Superior temporal gyrus (tissue), 1 donor: ENCODE results near the gene LYPD6.
"Not testable (repeated sequence)": the region's sequence is repeated elsewhere in the genome, so short reads cannot be mapped to it uniquely, and the experiment has no call there.

Experiments
- DNase-seq: peaks from one replicate; pipeline ENCODE4 v3.0.0-alpha.2; 2016; ENCODE audit errors: extremely low spot score

Gene LYPD6

GRCh38 chr2:149330127-149331022, at the start of gene LYPD6:
LYPD6 (plus strand) TSS chr2:149330587; CDS start chr2:149437709, 107,122 bp downstream.
- peak; percentile 81 for DNase-seq

- DNase-seq: no peak
Measured at GRCh38 chr2:149281441-149281840, 48.9 kb upstream of the LYPD6 start.

GRCh38 chr2:149290662-149291061, 39.7 kb upstream of the LYPD6 start:
- DNase-seq: no peak

- DNase-seq: no peak
Measured at GRCh38 chr2:149291881-149292280, 38.5 kb upstream of the LYPD6 start.

- DNase-seq: no peak
Measured at GRCh38 chr2:149296031-149296430, 34.4 kb upstream of the LYPD6 start.

GRCh38 chr2:149307014-149307413, 23.4 kb upstream of the LYPD6 start:
- DNase-seq: no peak

- no peak for DNase-seq
Measured at GRCh38 chr2:149310349-149310748, 20.0 kb upstream of the LYPD6 start.

- DNase-seq: no peak
Measured at GRCh38 chr2:149312039-149312438, 18.3 kb upstream of the LYPD6 start.

- DNase-seq: peak; percentile 65
Measured at GRCh38 chr2:149313512-149313972, 16.8 kb upstream of the LYPD6 start.

GRCh38 chr2:149314687-149315086, 15.7 kb upstream of the LYPD6 start:
- no peak for DNase-seq

GRCh38 chr2:149315461-149315860, 14.9 kb upstream of the LYPD6 start:
- DNase-seq: no peak

GRCh38 chr2:149318566-149318965, 11.8 kb upstream of the LYPD6 start:
- not testable (repeated sequence) for DNase-seq

GRCh38 chr2:149320362-149320761, 10.0 kb upstream of the LYPD6 start:
- no peak for DNase-seq

- DNase-seq: no peak
Measured at GRCh38 chr2:149329068-149329467, 1.3 kb upstream of the LYPD6 start.

- no peak for DNase-seq
Measured at GRCh38 chr2:149329489-149330126, 779 bp upstream of the LYPD6 start.

GRCh38 chr2:149331023-149331400, 625 bp downstream of the LYPD6 start:
- DNase-seq: no peak

- DNase-seq: no peak
Measured at GRCh38 chr2:149332364-149332763, 2.0 kb downstream of the LYPD6 start.

- no peak for DNase-seq
Measured at GRCh38 chr2:149333636-149334035, 3.2 kb downstream of the LYPD6 start.

- no peak for DNase-seq
Measured at GRCh38 chr2:149334156-149334555, 3.8 kb downstream of the LYPD6 start.

- DNase-seq: no peak
Measured at GRCh38 chr2:149339324-149339723, 8.9 kb downstream of the LYPD6 start.

GRCh38 chr2:149342509-149342908, 12.1 kb downstream of the LYPD6 start:
- no peak for DNase-seq

- no peak for DNase-seq
Measured at GRCh38 chr2:149344105-149344504, 13.7 kb downstream of the LYPD6 start.

GRCh38 chr2:149346272-149346671, 15.9 kb downstream of the LYPD6 start:
- DNase-seq: no peak
